Activated naive CD4-positive, alpha-beta T cell treated with anti-CD3 and anti-CD28 coated beads, Interleukin-2, amount 10 ng/mL, durations not matched to agents 5 hours and 36 hours (primary cell): ENCODE data around the gene MAD1L1. TPM values are rescaled to one million over a fixed set of nuclear protein-coding genes. Genes with fewer than 3 reads are reported as not detected.

Experiments
- microRNA-seq: library from miRNA; unstranded; fragments of <30 nt; microRNA quantifications from one replicate; pipeline ENCODE4 v1.2.0, GENCODE V29; 2022; ENCODE audit warnings: borderline microRNAs expressed, borderline replicate concordance
- total RNA-seq, 2 experiments: library from RNA; stranded (reverse); gene quantifications; one replicate each; pipeline ENCODE4 v1.2.3, GENCODE V29; 2021

MAD1L1 gene
- total RNA-seq: 100 to 1,000 TPM; 139 to 146 TPM

GRCh38 chr7:2232766-2233520, at the start of gene MAD1L1:
MAD1L1 (minus strand) TSS chr7:2232945; CDS start chr7:2230133, 2,812 bp downstream.

GRCh38 chr7:2241580-2242540, 9.1 kb upstream of the MAD1L1 start, which contains the start of the genes MRM2 and NUDT1:
MRM2 (minus strand) TSS chr7:2242205; CDS start chr7:2242169, 36 bp downstream.
NUDT1 (plus strand) TSS chr7:2242226; CDS start chr7:2244575, 2,349 bp downstream.

Small RNAs within 50 kb of the gene (microRNA-seq; reads per million reads assigned to microRNA genes)
- gene MIR4655: 1.3 reads per million
- not detected for gene MIR6836

Other genes starting within 250 kb of the MAD1L1 start
- gene MRM2, start 9.3 kb upstream of the MAD1L1 start, total RNA-seq: 10 to 100 TPM; 22.4 to 23.6 TPM
- gene NUDT1, start 9.3 kb upstream of the MAD1L1 start, total RNA-seq: 10 to 100 TPM; 69.1 to 72.7 TPM
- 10 to 100 TPM; 25.8 to 26.0 TPM for gene SNX8, start 81.5 kb upstream of the MAD1L1 start, total RNA-seq
- 100 to 1,000 TPM; 150 to 154 TPM for gene EIF3B, start 121.9 kb upstream of the MAD1L1 start, total RNA-seq
- 10 to 100 TPM; 22.6 to 23.1 TPM for gene CHST12, start 170.7 kb upstream of the MAD1L1 start, total RNA-seq
- not detected for gene GRIFIN, start 243.5 kb upstream of the MAD1L1 start, total RNA-seq